HEK293T (cell line): ENCODE measurements around the gene MADCAM1.
"Not testable (repeated sequence)": the region's sequence is repeated elsewhere in the genome, so short reads cannot be mapped to it uniquely, and the experiment has no call there.

Source experiments
- CTCF ChIA-PET: fragments of 350-600 bp; formaldehyde crosslinking; extraction: SDS; loops from one replicate; lab custom pipeline; 2021; ENCODE audit warnings: antibody characterized with exemption, inconsistent platforms; lab: Yijun Ruan, JAX
- POLR2A ChIA-PET: fragments of 350-600 bp; formaldehyde crosslinking; extraction: SDS; loops from one replicate; lab custom pipeline; 2020; ENCODE audit warnings: antibody characterized with exemption, inconsistent platforms; lab: Yijun Ruan, JAX
- DNase-seq: peaks from one replicate; pipeline ENCODE4 v3.0.0; 2012; ENCODE audit warnings: mixed read lengths; ENCODE audit errors: extremely low spot score
- ARNT ChIP-seq: fragments of 450-650 bp; IDR thresholded peaks from 2 replicates; pipeline ENCODE4 v1.6.1; 2017; ENCODE audit warnings: mild to moderate bottlenecking
- BHLHE40 ChIP-seq: fragments of 450-650 bp; IDR thresholded peaks from 2 replicates; pipeline ENCODE4 v1.6.1; 2016; ENCODE audit warnings: mild to moderate bottlenecking, moderate library complexity, borderline replicate concordance
- CTBP1 ChIP-seq: fragments of 450-650 bp; IDR thresholded peaks from 2 replicates; pipeline ENCODE4 v1.6.1; 2016; ENCODE audit warnings: borderline replicate concordance
- ELF4 ChIP-seq: fragments of 450-650 bp; IDR thresholded peaks from 2 replicates; pipeline ENCODE4 v1.6.1; 2017; ENCODE audit warnings: antibody characterized with exemption
- FOXA1 ChIP-seq: fragments of 450-650 bp; IDR thresholded peaks from 2 replicates; pipeline ENCODE4 v1.6.1; 2016; ENCODE audit warnings: mild to moderate bottlenecking
- FOXK2 ChIP-seq: fragments of 450-650 bp; IDR thresholded peaks from 2 replicates; pipeline ENCODE4 v1.6.1; 2016; ENCODE audit warnings: mild to moderate bottlenecking
- FOXM1 ChIP-seq: fragments of 450-650 bp; IDR thresholded peaks from 2 replicates; pipeline ENCODE4 v1.6.1; 2017; ENCODE audit warnings: mild to moderate bottlenecking, borderline replicate concordance
- HDGF ChIP-seq: fragments of 450-650 bp; IDR thresholded peaks from 2 replicates; pipeline ENCODE4 v1.6.1; 2017; ENCODE audit warnings: antibody characterized with exemption, borderline replicate concordance
- L3MBTL2 ChIP-seq: fragments of 450-650 bp; conservative IDR thresholded peaks from 2 replicates; pipeline ENCODE4 v1.6.1; 2016; ENCODE audit warnings: mild to moderate bottlenecking
- LEF1 ChIP-seq: fragments of 450-650 bp; IDR thresholded peaks from 2 replicates; pipeline ENCODE4 v1.6.1; 2017; ENCODE audit warnings: mild to moderate bottlenecking, borderline replicate concordance
- NFRKB ChIP-seq: fragments of 450-650 bp; IDR thresholded peaks from 2 replicates; pipeline ENCODE4 v1.6.1; 2016; ENCODE audit warnings: mild to moderate bottlenecking, moderate library complexity
- SP1 ChIP-seq: fragments of 450-650 bp; IDR thresholded peaks from 2 replicates; pipeline ENCODE4 v1.6.1; 2017
- SUZ12 ChIP-seq: fragments of 450-650 bp; IDR thresholded peaks from 2 replicates; pipeline ENCODE4 v1.6.1; 2016; ENCODE audit warnings: mild to moderate bottlenecking
- TARDBP ChIP-seq: fragments of 450-650 bp; IDR thresholded peaks from 2 replicates; pipeline ENCODE4 v1.6.1; 2016
- ZNF384 ChIP-seq: fragments of 450-650 bp; IDR thresholded peaks from 2 replicates; pipeline ENCODE4 v1.6.1; 2016
- TF ChIP-seq, protein P1 (sequence below): fragments of 450-650 bp; IDR thresholded peaks from 2 replicates; pipeline ENCODE4 v1.6.1; 2016

The MADCAM1 gene

DNA sequence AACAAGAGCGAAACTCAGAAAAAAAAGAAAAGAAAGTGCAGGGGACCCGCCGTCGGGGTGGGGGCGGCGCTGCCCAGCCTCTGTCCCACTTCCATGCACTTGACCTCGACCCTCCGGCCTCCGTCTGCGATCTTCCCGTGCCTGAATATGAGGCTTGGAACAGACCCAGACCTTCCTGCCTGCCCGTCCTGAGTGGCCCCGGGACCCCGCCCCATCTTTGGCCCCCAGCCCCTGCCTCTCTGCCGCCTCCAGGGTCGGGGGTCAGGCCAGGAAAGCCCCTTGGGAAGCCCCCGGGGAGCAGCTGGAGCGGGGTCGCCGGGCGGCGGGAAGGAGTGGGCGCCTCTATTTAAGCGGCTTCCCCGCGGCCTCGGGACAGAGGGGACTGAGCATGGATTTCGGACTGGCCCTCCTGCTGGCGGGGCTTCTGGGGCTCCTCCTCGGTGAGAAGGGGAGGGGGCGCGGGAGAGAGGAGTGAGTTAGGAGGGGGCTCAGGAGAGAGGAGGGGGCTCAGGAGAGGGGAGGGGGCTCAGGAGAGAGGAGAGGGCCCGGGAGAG is at the start of gene MADCAM1:
Gene MADCAM1 (plus strand): TSS at position 375 of the 554 bp plus-strand sequence. CDS start 14 bp downstream, at position 389.
- no peak for DNase-seq
- ChIA-PET POLR2A (no interaction called here), CTCF (interaction anchor here (1.0 kb wide), 2 partner anchors 10 to 32 kb away, joined by 4 to 9 read pairs; no protein-coding TSS in a partner anchor)
- no peak for TF ChIP-seq BHLHE40
- TF ChIP-seq, protein P1, sequence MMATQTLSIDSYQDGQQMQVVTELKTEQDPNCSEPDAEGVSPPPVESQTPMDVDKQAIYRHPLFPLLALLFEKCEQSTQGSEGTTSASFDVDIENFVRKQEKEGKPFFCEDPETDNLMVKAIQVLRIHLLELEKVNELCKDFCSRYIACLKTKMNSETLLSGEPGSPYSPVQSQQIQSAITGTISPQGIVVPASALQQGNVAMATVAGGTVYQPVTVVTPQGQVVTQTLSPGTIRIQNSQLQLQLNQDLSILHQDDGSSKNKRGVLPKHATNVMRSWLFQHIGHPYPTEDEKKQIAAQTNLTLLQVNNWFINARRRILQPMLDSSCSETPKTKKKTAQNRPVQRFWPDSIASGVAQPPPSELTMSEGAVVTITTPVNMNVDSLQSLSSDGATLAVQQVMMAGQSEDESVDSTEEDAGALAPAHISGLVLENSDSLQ, result no peak
- TF ChIP-seq SP1, result no peak
- TF ChIP-seq LEF1, result no peak
- no peak for TF ChIP-seq FOXA1
- no peak for TF ChIP-seq HDGF
- TF ChIP-seq SUZ12, result no peak
- TF ChIP-seq ZNF384, result no peak
- no peak for TF ChIP-seq FOXK2
- no peak for TF ChIP-seq TARDBP
- TF ChIP-seq NFRKB, result no peak
- TF ChIP-seq ELF4, result no peak

DNA sequence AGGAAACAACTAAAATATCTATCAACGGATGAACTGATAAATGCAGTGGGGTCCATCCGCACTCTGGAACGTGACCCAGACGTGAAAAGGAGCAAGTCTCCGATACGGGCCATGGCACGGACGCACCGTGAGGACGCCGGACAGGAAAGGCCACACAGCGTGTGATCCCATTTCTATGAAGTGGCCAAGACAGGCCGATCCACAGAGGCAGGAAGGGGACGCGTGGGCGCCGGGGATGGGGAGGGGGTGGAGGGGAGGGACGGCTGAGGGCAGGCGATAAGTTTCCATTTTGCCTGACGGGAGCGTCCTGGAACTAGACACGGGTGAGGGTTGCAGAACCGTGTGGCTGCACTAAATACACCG is 49.2 kb upstream of the MADCAM1 start:
- CTCF ChIA-PET, result no interaction called here
- TF ChIP-seq NFRKB (no peak), SP1 (no peak), ARNT (no peak), ELF4 (no peak), TARDBP (no peak), CTBP1 (no peak), LEF1 (no peak), SUZ12 (no peak), FOXM1 (no peak), FOXK2 (no peak), FOXA1 (no peak), ZNF384 (no peak), BHLHE40 (no peak), HDGF (no peak), L3MBTL2 (no peak)
- TF ChIP-seq, protein P1, result no peak
- DNase-seq, result no peak
- POLR2A ChIA-PET, result no interaction called here

GRCh38 chr19:447816-448560 is 48.3 kb upstream of the MADCAM1 start:
- POLR2A ChIA-PET, result no interaction called here
- no peak for DNase-seq
- CTCF ChIA-PET, result no interaction called here
- TF ChIP-seq SP1 (no peak), ELF4 (no peak), ZNF384 (no peak), CTBP1 (no peak), TARDBP (no peak), L3MBTL2 (no peak), NFRKB (no peak), SUZ12 (no peak), BHLHE40 (no peak), FOXM1 (no peak), HDGF (no peak), FOXK2 (no peak), LEF1 (no peak), ARNT (no peak), FOXA1 (no peak)
- TF ChIP-seq, protein P1, result no peak

DNA sequence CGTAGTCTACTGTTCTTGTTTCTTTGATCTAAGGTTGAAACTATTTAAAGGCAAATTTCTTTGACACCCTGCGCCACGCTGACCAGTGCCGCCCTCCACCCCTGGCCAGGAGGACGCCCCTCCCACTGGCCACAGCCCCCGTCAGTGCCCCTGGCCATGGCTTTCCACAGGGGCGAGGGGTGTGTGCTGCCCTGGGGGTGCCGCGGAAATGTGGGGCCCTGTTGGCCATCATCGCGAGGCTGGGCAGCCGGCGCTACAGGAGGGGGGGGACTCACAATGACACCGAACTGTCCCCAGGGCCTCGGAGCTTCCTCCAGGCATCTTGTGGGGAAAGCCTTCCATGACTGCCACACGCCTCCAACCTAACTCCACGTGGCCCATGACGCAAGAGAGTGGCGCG is 46.4 kb upstream of the MADCAM1 start:
- CTCF ChIA-PET, result no interaction called here
- POLR2A ChIA-PET, result no interaction called here
- no peak for DNase-seq

GRCh38 chr19:450912-451481 is 45.3 kb upstream of the MADCAM1 start:
- DNase-seq, POLR2A ChIA-PET, CTCF ChIA-PET: not testable (repeated sequence)

More for the DNA sequence above, 46.4 kb upstream of the MADCAM1 start:
- TF ChIP-seq L3MBTL2 (no peak), TARDBP (no peak), CTBP1 (no peak), BHLHE40 (no peak), ZNF384 (no peak), SP1 (no peak), FOXK2 (no peak), NFRKB (no peak), HDGF (no peak), SUZ12 (no peak), ELF4 (no peak)

GRCh38 chr19:452829-453228 is 43.5 kb upstream of the MADCAM1 start:
- no peak for DNase-seq
- ChIA-PET CTCF (no interaction called here), POLR2A (no interaction called here)
- TF ChIP-seq L3MBTL2, result no peak
- TF ChIP-seq BHLHE40, result no peak
- TF ChIP-seq FOXM1, result no peak
- no peak for TF ChIP-seq SUZ12
- TF ChIP-seq FOXA1, result no peak
- TF ChIP-seq LEF1, result no peak
- no peak for TF ChIP-seq NFRKB
- TF ChIP-seq HDGF, result no peak
- no peak for TF ChIP-seq CTBP1
- no peak for TF ChIP-seq FOXK2
- no peak for TF ChIP-seq TARDBP
- TF ChIP-seq ZNF384, result no peak
